GM12878 (cell line): ENCODE data around the gene FGF14. TPM values are rescaled to one million over a fixed set of nuclear protein-coding genes. Genes with fewer than 3 reads are reported as not detected.

Source experiments
- ATAC-seq: fragments of 200-7000 bp; cut with Tn5 transposase; 3 replicates; pipeline ENCODE4 v1.9.1; 2020; ENCODE audit warnings: mild to moderate bottlenecking, moderate library complexity
- BruUV-seq: library from RNA; stranded (reverse); fragments of 400-500 nt; replicated peaks from 2 replicates; lab custom pipeline; 2021; lab: Mats Ljungman, UMichigan
- CTCF ChIA-PET: fragments of 300-600 bp; sonication (Branson Sonifier 250); formaldehyde crosslinking; extraction: SDS; loops from one replicate; lab custom pipeline; 2021; ENCODE audit warnings: inconsistent platforms; lab: Yijun Ruan, JAX
- POLR2A ChIA-PET: fragments of 350-600 bp; formaldehyde crosslinking; extraction: SDS; loops from one replicate; lab custom pipeline; 2021; ENCODE audit warnings: inconsistent platforms; lab: Charles Lee
- RAD21 ChIA-PET: fragments of 300-600 bp; sonication (Branson Sonifier 250); formaldehyde crosslinking; loops from one replicate; lab custom pipeline; 2023; ENCODE audit warnings: antibody characterized with exemption; ENCODE audit not compliant: unreplicated experiment; lab: Charles Lee
- SMC1A ChIA-PET: fragments of 300-600 bp; sonication (Branson Sonifier 250); formaldehyde crosslinking; loops from one replicate; lab custom pipeline; 2023; ENCODE audit not compliant: unreplicated experiment, uncharacterized antibody; lab: Charles Lee
- DNase-seq: peaks from one replicate; pipeline ENCODE4 v3.0.0-alpha.2; 2011; ENCODE audit warnings: low read depth, low spot score
- FAIRE-seq: peaks from 3 replicates; lab custom pipeline; 2011; peaks lifted over from hg19 to GRCh38; lab: Jason Lieb, UNC
- H2AFZ ChIP-seq: 2 replicates; pipeline ENCODE4 v1.6.0; 2011; ENCODE audit warnings: low read depth, low read length, control low read depth; ENCODE audit not compliant: control insufficient read depth
- H3K27ac ChIP-seq: 2 replicates; pipeline ENCODE4 v1.5.1; 2011; ENCODE audit warnings: control low read depth; ENCODE audit not compliant: control insufficient read depth, insufficient read depth
- H3K27me3 ChIP-seq, 2 experiments: replicated peaks in 1 of 2; 2 replicates each; pipeline versions ENCODE4 v1.6.0 to v1.6.1; 2011; ENCODE audit warnings: low read length in 1 of 2; ENCODE audit not compliant: control insufficient read depth in 2 of 2, insufficient read depth in 2 of 2
- H3K36me3 ChIP-seq, 2 experiments: 2 replicates each; pipeline ENCODE4 v1.5.1; 2011; ENCODE audit warnings: low read length in 1 of 2; ENCODE audit not compliant: control insufficient read depth in 2 of 2, insufficient read depth in 2 of 2
- H3K4me1 ChIP-seq: 2 replicates; pipeline ENCODE4 v1.6.1; 2011; ENCODE audit warnings: mild to moderate bottlenecking, low read length, moderate library complexity, mixed read lengths; ENCODE audit not compliant: control insufficient read depth, insufficient read depth
- H3K4me2 ChIP-seq: 2 replicates; pipeline ENCODE4 v1.6.0; 2011; ENCODE audit warnings: control low read depth; ENCODE audit not compliant: control insufficient read depth, insufficient read depth
- H3K4me3 ChIP-seq: fragments of 200-600 bp; sonication (generic); 2 replicates; pipeline ENCODE4 v1.5.1; 2016
- H3K79me2 ChIP-seq: 2 replicates; pipeline ENCODE4 v1.6.0; 2011; ENCODE audit warnings: low read length; ENCODE audit not compliant: control insufficient read depth, insufficient read depth
- H3K9ac ChIP-seq: 2 replicates; pipeline ENCODE4 v1.8.0; 2011; ENCODE audit warnings: low read length, control low read depth, mixed read lengths; ENCODE audit not compliant: control insufficient read depth, insufficient read depth
- H3K9me3 ChIP-seq: replicated peaks from 3 replicates; pipeline ENCODE4 v1.5.1; 2011; ENCODE audit warnings: mild to moderate bottlenecking, low read length; ENCODE audit not compliant: control insufficient read depth, insufficient read depth
- H4K20me1 ChIP-seq: 2 replicates; pipeline ENCODE4 v1.6.0; 2011; ENCODE audit not compliant: control insufficient read depth, insufficient read depth
- ATF3 ChIP-seq: IDR thresholded peaks from 2 replicates; pipeline ENCODE4 v1.6.1; 2011; ENCODE audit warnings: low read depth, mild to moderate bottlenecking, low read length, moderate library complexity, borderline replicate concordance; ENCODE audit errors: extremely low read depth
- ATF7 ChIP-seq: fragments of 450-650 bp; IDR thresholded peaks from 2 replicates; pipeline ENCODE4 v1.6.1; 2016; ENCODE audit warnings: low read depth, mild to moderate bottlenecking
- CHD1 ChIP-seq: IDR thresholded peaks from 2 replicates; pipeline ENCODE4 v1.6.1; 2012; ENCODE audit warnings: low read depth, low read length, improper control_type of control experiment
- CTCF ChIP-seq, 3 experiments: IDR thresholded peaks in 2 of 3; conservative IDR thresholded peaks in 1 of 3; 2 replicates each; pipeline ENCODE4 v1.5.1; 2011; ENCODE audit warnings: low read depth in 3 of 3, low read length in 3 of 3, mild to moderate bottlenecking in 3 of 3, control low read depth in 2 of 3, moderate library complexity in 2 of 3, inconsistent platforms in 1 of 3, mixed read lengths in 1 of 3; ENCODE audit not compliant: control insufficient read depth in 2 of 3, insufficient read depth in 1 of 3; ENCODE audit errors: extremely low read depth in 1 of 3
- IRF3 ChIP-seq: fragments of 450-650 bp; IDR thresholded peaks from 2 replicates; pipeline ENCODE4 v1.6.1; 2014; ENCODE audit warnings: mild to moderate bottlenecking
- IRF5 ChIP-seq: fragments of 450-650 bp; IDR thresholded peaks from 2 replicates; pipeline ENCODE4 v1.6.1; 2017; ENCODE audit warnings: borderline replicate concordance
- JUNB ChIP-seq: IDR thresholded peaks from 2 replicates; pipeline ENCODE4 v1.6.1; 2016; ENCODE audit warnings: antibody characterized with exemption, mild to moderate bottlenecking
- KAT2A ChIP-seq: conservative IDR thresholded peaks from 2 replicates; pipeline ENCODE4 v1.6.1; 2011; ENCODE audit warnings: low read depth, low read length; ENCODE audit not compliant: control insufficient read depth
- RUNX3 ChIP-seq: IDR thresholded peaks from 2 replicates; pipeline ENCODE4 v1.6.1; 2012; ENCODE audit warnings: low read length, inconsistent platforms
- SUPT20H ChIP-seq: IDR thresholded peaks from 2 replicates; pipeline ENCODE4 v1.6.1; 2011; ENCODE audit warnings: low read depth, mild to moderate bottlenecking, low read length, moderate library complexity, borderline replicate concordance; ENCODE audit not compliant: control insufficient read depth
- TCF12 ChIP-seq: IDR thresholded peaks from 2 replicates; pipeline ENCODE4 v1.6.1; 2011; ENCODE audit warnings: low read depth, mild to moderate bottlenecking, low read length
- ZNF592 ChIP-seq: fragments of 450-650 bp; IDR thresholded peaks from 2 replicates; pipeline ENCODE4 v1.6.1; 2017; ENCODE audit warnings: mild to moderate bottlenecking, moderate library complexity
- WGBS: methylation state at CpG from one replicate; pipeline ENCODE4 v1.1.6; 2016; ENCODE audit warnings: low lambda C conversion rate; ENCODE audit not compliant: insufficient replicate concordance, insufficient coverage; ENCODE audit errors: missing lambda C conversion rate; 5-methylcytosine and 5-hydroxymethylcytosine counted together
- in situ Hi-C: fragments of 300-500 bp; cut with MboI; formaldehyde crosslinking; loops from 9 replicates; pipeline ENCODE4 v1.14.3; 2018; ENCODE audit warnings: mixed read lengths
- intact Hi-C: fragments of 100-400 bp; cut with micrococcal nuclease; formaldehyde crosslinking; loops from one replicate; pipeline ENCODE4 v1.14.2; 2022; ENCODE audit not compliant: unreplicated experiment
- polyA plus RNA-seq, 11 experiments: library from polyadenylated mRNA; depleted of rRNA in 4 of 11; unstranded in 6 of 11; stranded (reverse) in 5 of 11; fragments of >200 nt; fragmentation: Nextera tagmentation in 4 of 11; fragmentation: Illumina TruSeq in 1 of 11; extraction: Ambion mirVana in 4 of 11; extraction: Trizol in 1 of 11; gene quantifications; 1 replicate in 1 of 11; 2 replicates in 10 of 11; pipeline versions ENCODE4 v1.2.1 to v1.2.3, GENCODE V29; 2011 to 2016; ENCODE audit warnings: inconsistent platforms in 2 of 11, missing spikeins in 2 of 11, low read depth in 1 of 11
- total RNA-seq, 4 experiments: library from RNA; depleted of rRNA in 3 of 4; stranded (reverse); fragments of >200 nt in 3 of 4; fragmentation: Illumina TruSeq in 1 of 4; extraction: Trizol in 1 of 4; gene quantifications; 2 replicates each; pipeline versions ENCODE4 v1.2.1 to v1.2.3, GENCODE V29; 2013 to 2021

FGF14 gene
- total and polyA plus RNA-seq, 10 of the 15 experiments (the other 5 are each of a cell fraction or from before 2014, with no cell fraction given) = under 0.01 to 0.44 (median 0.04) TPM

GRCh38 chr13:101811881-101812280 lies 590.0 kb downstream of the FGF14 start:
- DNase-seq (no peak), ATAC-seq (no peak), FAIRE-seq (no peak)
- H3K79me2 ChIP-seq = no peaks in the 10 kb centered on the region
- no TSS peak for BruUV-seq
- no peaks in the 10 kb centered on the region for H3K9me3 ChIP-seq
- in situ Hi-C loops = no loop called here
- H3K4me3 ChIP-seq = no peak overlapping the region
- no peak for TF ChIP-seq IRF3
- no peak for TF ChIP-seq KAT2A
- no peak for TF ChIP-seq RUNX3
- no peak for TF ChIP-seq CHD1
- no peak for TF ChIP-seq ATF3
- no peak for TF ChIP-seq ATF7
- TF ChIP-seq ZNF592 = no peak
- no peak for TF ChIP-seq CTCF (IDR thresholded peaks at IDR 0.05 in 2 of 3, conservative IDR thresholded peaks at IDR 0.05 in 1 of 3; ENCODE audit: control insufficient read depth in 2 of 3, extremely low read depth in 1 of 3, insufficient read depth in 1 of 3, low read depth in 3 of 3, low read length in 3 of 3)
- TF ChIP-seq IRF5 = no peak
- no peak for TF ChIP-seq TCF12
- TF ChIP-seq JUNB = no peak
- TF ChIP-seq SUPT20H = no peak
- no peaks in the 10 kb centered on the region for H3K4me1 ChIP-seq
- intact Hi-C loops = no loop called here
- H3K4me2 ChIP-seq = no peak overlapping the region
- RAD21 ChIA-PET = no interaction called here
- H3K9ac ChIP-seq = no peak overlapping the region
- no peaks in the 10 kb centered on the region for H4K20me1 ChIP-seq
- no peaks in the 10 kb centered on the region for H3K27me3 ChIP-seq
- 0% methylated on average over 1 of the region's 1 CpG for WGBS
- no peaks in the 10 kb centered on the region for H3K36me3 ChIP-seq
- H2AFZ ChIP-seq = no peak overlapping the region
- SMC1A ChIA-PET = no interaction called here
- POLR2A ChIA-PET = no interaction called here
- H3K27ac ChIP-seq = no peak overlapping the region
- CTCF ChIA-PET = no interaction called here
